ENCODE measurements around the gene CLDN9.

- no peak for TF ChIP-seq CTCF (IDR thresholded peaks at IDR 0.05)
- no peak for TF ChIP-seq BHLHE40 (IDR thresholded peaks at IDR 0.05; ENCODE audit: low read depth, low read length)
- TF ChIP-seq CHD2 (IDR thresholded peaks at IDR 0.05; ENCODE audit: low read length, partially characterized antibody): no peak
- no peak for TF ChIP-seq USF2 (IDR thresholded peaks at IDR 0.05)
- TF ChIP-seq MAZ (IDR thresholded peaks at IDR 0.05; ENCODE audit: borderline replicate concordance, low read depth, low read length): no peak
- no peak for TF ChIP-seq REST (IDR thresholded peaks at IDR 0.05)
- no peak for TF ChIP-seq CHD4 (IDR thresholded peaks at IDR 0.05; ENCODE audit: borderline replicate concordance)
- TF ChIP-seq ATOH8 (CRISPR knock-in tag; IDR thresholded peaks at IDR 0.05; ENCODE audit: low read depth): no peak
- TF ChIP-seq EHF (CRISPR knock-in tag; IDR thresholded peaks at IDR 0.05): no peak
- no peak for TF ChIP-seq NFE2L2 (conservative IDR thresholded peaks at IDR 0.05; ENCODE audit: low read length)
- TF ChIP-seq EP300 (IDR thresholded peaks at IDR 0.05): no peak
- TF ChIP-seq POLR2A (IDR thresholded peaks at IDR 0.05; ENCODE audit: low read length): no peak
Observed at GRCh38 chr16:2986623-2987188, 26.0 kb upstream of the CLDN9 start.

Measured in A549 (cell line).